ENCODE data around the gene EPG5. TPM values are rescaled to one million over a fixed set of nuclear protein-coding genes. Genes with fewer than 3 reads are reported as not detected.
A peak's percentile ranks its signal among the peaks of the same experiment; 100 is the strongest.

Gene EPG5
- total and polyA plus RNA-seq, 2 of the 4 experiments (the other 2 are of a cell fraction), result 37.3 to 114 TPM

GRCh38 chr18:45856531-45856930, 110.6 kb downstream of the EPG5 start:
- Histone ChIP-seq H3K14ac (replicated peaks; ENCODE audit: low read depth, low read length) (no peak overlapping the region), H2BK5ac (ENCODE audit: low read depth, low read length, poor library complexity, severe bottlenecking) (no peak overlapping the region), H3K9me3 (ENCODE audit: control insufficient read depth, insufficient read depth, low read length) (no peaks in the 10 kb centered on the region), H3K9ac (ENCODE audit: low read depth, low read length) (no peak overlapping the region), H2BK20ac (ENCODE audit: low read depth, low read length) (no peak overlapping the region), H4K20me1 (ENCODE audit: insufficient read depth, low read length) (no peaks in the 10 kb centered on the region), H3K4me3 (ENCODE audit: insufficient read depth, low read depth, low read length) (no peak overlapping the region), H3K27ac (ENCODE audit: insufficient read depth, low read length) (no peak overlapping the region), H4K91ac (ENCODE audit: insufficient read depth, low read depth, low read length) (no peak overlapping the region), H3K56ac (ENCODE audit: extremely low read depth, insufficient read depth, low read length) (no peak overlapping the region), H3K4me2 (ENCODE audit: low read depth, low read length) (no peak overlapping the region), H3K4ac (ENCODE audit: low read depth, low read length) (no peak overlapping the region), H3K36me3 (ENCODE audit: control insufficient read depth, insufficient read depth, low read length) (peaks cover 53% of the 10 kb centered on the region), H2AK5ac (ENCODE audit: low read depth, low read length) (no peak overlapping the region), H2AFZ (replicated peaks; ENCODE audit: low read length, poor library complexity) (no peak overlapping the region), H4K8ac (ENCODE audit: low read depth in 2 of 2, low read length in 2 of 2) (no peak overlapping the region), H2BK120ac (ENCODE audit: low read depth, low read length) (no peak overlapping the region), H3K18ac (ENCODE audit: low read depth, low read length) (no peak overlapping the region), H3K79me1 (ENCODE audit: low read depth in 1 of 2, low read length in 2 of 2) (peaks cover 4 to 14% of the 10 kb centered on the region in 2 experiments; a peak in 3 of 4 replicates), H3K9me1 (ENCODE audit: insufficient read depth, low read length) (peaks cover 6% of the 10 kb centered on the region; the same call in 1 of the 2 replicates), H3K27me3 (ENCODE audit: control insufficient read depth, insufficient read depth, low read length) (no peaks in the 10 kb centered on the region), H4K5ac (ENCODE audit: low read depth, low read length) (no peak overlapping the region), H2BK15ac (ENCODE audit: low read depth, low read length) (no peak overlapping the region), H2AK9ac (replicated peaks; ENCODE audit: low read depth, low read length, poor library complexity) (no peak overlapping the region), H3K4me1 (ENCODE audit: control insufficient read depth, insufficient read depth, low read length) (no peaks in the 10 kb centered on the region; the same call in 1 of the 2 replicates), H3K23ac (ENCODE audit: low read depth, low read length) (no peak overlapping the region)
- no peak for TF ChIP-seq RFX5 (IDR thresholded peaks at IDR 0.05; ENCODE audit: low read depth, low read length)
- TF ChIP-seq RCOR1 (IDR thresholded peaks at IDR 0.05; ENCODE audit: insufficient replicate concordance, low read length), result no peak
- peak; percentile 80 for TF ChIP-seq CEBPB (IDR thresholded peaks at IDR 0.05; ENCODE audit: low read depth, low read length)
- no peak for TF ChIP-seq CTCF (conservative IDR thresholded peaks at IDR 0.05; ENCODE audit: low read depth, low read length)
- no peak for TF ChIP-seq SMC3 (IDR thresholded peaks at IDR 0.05; ENCODE audit: low read depth, low read length)
- TF ChIP-seq FOS (IDR thresholded peaks at IDR 0.05; ENCODE audit: low read depth, low read length), result no peak
- no peak for TF ChIP-seq BHLHE40 (IDR thresholded peaks at IDR 0.05; ENCODE audit: low read depth, low read length)
- peak; percentile 100 for TF ChIP-seq MAFK (IDR thresholded peaks at IDR 0.05; ENCODE audit: low read depth, low read length)
- ATAC-seq (ENCODE audit: low read depth), result peak; percentile 44
- CTCF ChIA-PET, result no interaction called here
- in situ Hi-C loops (cut with MboI; ENCODE audit: low sequenced_read_pairs) (no loop called here), intact Hi-C loops (cut with micrococcal nuclease) (no loop called here), dilution Hi-C loops (cut with HindIII; ENCODE audit: low sequenced_read_pairs, unreplicated experiment) (no loop called here)
- no CpG with 5 or more reads among the region's 4 CpGs for WGBS, 2 experiments (ENCODE audit: extremely low coverage in 2 of 2, insufficient read length in 1 of 2)
- DNase-seq, result peak; percentile 87
- BruUV-seq (replicated peaks), result no TSS peak
- POLR2A ChIA-PET (ENCODE audit: unreplicated experiment), result no interaction called here

All from IMR-90 (cell line).